Uterus (tissue), 2 donors: ENCODE data around the gene COL4A2.

ENCODE experiments used
- POLR2A ChIP-seq, 2 donors: fragments of 450-650 bp; IDR thresholded peaks; one replicate each; pipeline ENCODE4 v1.6.1; 2016; ENCODE audit warnings: antibody characterized with exemption in 2 of 2, mild to moderate bottlenecking in 1 of 2, moderate library complexity in 1 of 2
- TF ChIP-seq, protein P1 (sequence below), 4 experiments: fragments of 200-600 bp in 2 of 4; fragments of 450-650 bp in 2 of 4; sonication (generic) in 2 of 4; IDR thresholded peaks; one replicate each; pipeline ENCODE4 v1.5.1; 2016 to 2019; ENCODE audit warnings: antibody characterized with exemption in 4 of 4, mild to moderate bottlenecking in 2 of 4, moderate library complexity in 1 of 4

DNA sequence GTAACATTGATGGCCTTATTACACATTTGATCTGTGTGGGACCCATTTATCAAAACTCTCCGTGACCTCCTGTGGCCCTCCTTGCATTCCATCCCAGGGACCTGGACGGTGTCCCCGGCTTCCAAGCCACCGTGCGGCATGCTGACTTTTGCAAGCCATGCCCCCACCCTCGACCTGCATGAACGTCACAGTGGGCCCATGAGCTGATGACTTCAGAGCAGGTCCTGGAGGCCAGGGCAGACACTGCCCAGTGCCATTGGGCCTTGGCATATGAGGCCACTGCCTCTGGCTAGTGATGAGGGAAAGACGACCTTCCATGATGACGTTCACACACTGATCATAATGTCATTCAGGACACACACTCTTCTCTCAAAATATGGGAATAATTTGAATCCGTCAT lies 191.7 kb downstream of the COL4A2 start:
- TF ChIP-seq, protein P1, sequence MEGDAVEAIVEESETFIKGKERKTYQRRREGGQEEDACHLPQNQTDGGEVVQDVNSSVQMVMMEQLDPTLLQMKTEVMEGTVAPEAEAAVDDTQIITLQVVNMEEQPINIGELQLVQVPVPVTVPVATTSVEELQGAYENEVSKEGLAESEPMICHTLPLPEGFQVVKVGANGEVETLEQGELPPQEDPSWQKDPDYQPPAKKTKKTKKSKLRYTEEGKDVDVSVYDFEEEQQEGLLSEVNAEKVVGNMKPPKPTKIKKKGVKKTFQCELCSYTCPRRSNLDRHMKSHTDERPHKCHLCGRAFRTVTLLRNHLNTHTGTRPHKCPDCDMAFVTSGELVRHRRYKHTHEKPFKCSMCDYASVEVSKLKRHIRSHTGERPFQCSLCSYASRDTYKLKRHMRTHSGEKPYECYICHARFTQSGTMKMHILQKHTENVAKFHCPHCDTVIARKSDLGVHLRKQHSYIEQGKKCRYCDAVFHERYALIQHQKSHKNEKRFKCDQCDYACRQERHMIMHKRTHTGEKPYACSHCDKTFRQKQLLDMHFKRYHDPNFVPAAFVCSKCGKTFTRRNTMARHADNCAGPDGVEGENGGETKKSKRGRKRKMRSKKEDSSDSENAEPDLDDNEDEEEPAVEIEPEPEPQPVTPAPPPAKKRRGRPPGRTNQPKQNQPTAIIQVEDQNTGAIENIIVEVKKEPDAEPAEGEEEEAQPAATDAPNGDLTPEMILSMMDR (IDR thresholded peaks at IDR 0.05) = no peak
- TF ChIP-seq POLR2A (IDR thresholded peaks at IDR 0.05) = no peak
